SK-N-SH (cell line): Measurements from ENCODE around the gene MN1.

ENCODE experiments used
- EP300 ChIP-seq, 2 experiments: IDR thresholded peaks; 2 replicates each; pipeline versions ENCODE4 v1.4.0 to v1.6.1; 2012; ENCODE audit warnings: borderline replicate concordance in 1 of 2, low read depth in 1 of 2, low read length in 1 of 2
- RAD21 ChIP-seq: IDR thresholded peaks from 2 replicates; pipeline ENCODE4 v1.6.1; 2012; ENCODE audit warnings: mild to moderate bottlenecking, low read length

DNA sequence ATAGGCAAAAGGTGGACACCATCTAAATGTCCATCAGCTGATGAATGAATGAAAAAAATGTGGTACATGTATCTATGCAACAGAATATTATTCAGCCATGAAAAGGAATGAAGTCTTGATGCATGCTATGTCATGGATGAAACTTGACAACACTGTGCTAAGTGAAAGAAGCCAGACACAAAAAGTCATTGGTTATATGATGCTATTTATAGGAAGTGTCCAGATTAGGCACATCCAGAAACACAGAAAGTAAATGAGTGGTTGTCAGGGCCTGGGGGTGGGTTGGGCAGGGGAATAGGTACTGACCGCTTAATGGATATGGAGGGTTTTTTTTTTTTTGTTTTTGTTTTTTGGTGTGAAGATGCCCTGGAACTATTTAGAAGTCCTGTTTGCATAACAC lies 21.7 kb upstream of the MN1 start:
- TF ChIP-seq EP300 (IDR thresholded peaks at IDR 0.05; ENCODE audit: borderline replicate concordance in 1 of 2, low read depth in 1 of 2, low read length in 1 of 2) (no peak), RAD21 (no peak)
